ENCODE data around the gene RSRC1. TPM values are rescaled to one million over a fixed set of nuclear protein-coding genes. Genes with fewer than 3 reads are reported as not detected.

The RSRC1 gene
- polyA plus RNA-seq, 1 donor (not counting 4 experiments of a cell fraction or from before 2014, with no cell fraction given) = 11.1 TPM

- H3K4me1 ChIP-seq (ENCODE audit: control insufficient read depth, extremely low read depth, insufficient read depth, low read length) = peaks cover 5% of the 10 kb centered on the region
- H3K79me2 ChIP-seq (ENCODE audit: control insufficient read depth, insufficient read depth, low read length) = no peaks in the 10 kb centered on the region
- no peaks in the 10 kb centered on the region for H3K36me3 ChIP-seq (ENCODE audit: control insufficient read depth in 2 of 2, extremely low read depth in 1 of 2, insufficient read depth in 2 of 2, low read length in 2 of 2)
- peaks cover 66% of the 10 kb centered on the region for H3K27me3 ChIP-seq (ENCODE audit: control insufficient read depth, extremely low read depth, insufficient read depth, low read length)
- no peak overlapping the region for H3K27ac ChIP-seq (ENCODE audit: control insufficient read depth, insufficient read depth, low read length)
- H3K9me3 ChIP-seq (ENCODE audit: control insufficient read depth, low read depth, low read length) = peaks cover 2% of the 10 kb centered on the region
- H3K9ac ChIP-seq (ENCODE audit: control insufficient read depth, extremely low read depth, insufficient read depth, low read length) = no peak overlapping the region
- H3K9me1 ChIP-seq (ENCODE audit: control insufficient read depth, extremely low read depth, insufficient read depth, low read length) = no peaks in the 10 kb centered on the region
- dilution Hi-C loops (cut with MboI; ENCODE audit: extremely low pct_ligation_motif_present, low sequenced_read_pairs) = no loop called here
- no peak overlapping the region for H3K4me3 ChIP-seq (ENCODE audit: control insufficient read depth in 2 of 3, extremely low read depth in 1 of 3, insufficient read depth in 2 of 3, low read depth in 1 of 3, low read length in 3 of 3)
- TF ChIP-seq CTCF (optimal IDR thresholded peaks at IDR 0.05 in 1 of 3, IDR thresholded peaks at IDR 0.05 in 1 of 3, conservative IDR thresholded peaks at IDR 0.05 in 1 of 3; ENCODE audit: extremely low read depth in 1 of 3, insufficient read depth in 2 of 3, low read length in 3 of 3) = no peak
- no peak for TF ChIP-seq EZH2 (IDR thresholded peaks at IDR 0.05; ENCODE audit: low read length)
- DNase-seq (ENCODE audit: low read depth, low spot score) (no peak), FAIRE-seq (no peak)
- H4K20me1 ChIP-seq (ENCODE audit: control insufficient read depth, extremely low read depth, insufficient read depth, low read length) = no peaks in the 10 kb centered on the region
- H2AFZ ChIP-seq (ENCODE audit: control insufficient read depth, low read length) = no peak overlapping the region
- H3K4me2 ChIP-seq (ENCODE audit: control insufficient read depth, extremely low read depth, insufficient read depth, low read depth, low read length) = no peak overlapping the region
Observed at GRCh38 chr3:158094235-158095110, 15.4 kb upstream of the RSRC1 start.

GRCh38 chr3:158095111-158095813, 14.6 kb upstream of the RSRC1 start:
- Histone ChIP-seq H3K9ac (ENCODE audit: control insufficient read depth, extremely low read depth, insufficient read depth, low read length) (no peak overlapping the region), H3K4me2 (ENCODE audit: control insufficient read depth, extremely low read depth, insufficient read depth, low read depth, low read length) (no peak overlapping the region), H4K20me1 (ENCODE audit: control insufficient read depth, extremely low read depth, insufficient read depth, low read length) (no peaks in the 10 kb centered on the region), H2AFZ (ENCODE audit: control insufficient read depth, low read length) (no peak overlapping the region), H3K27me3 (ENCODE audit: control insufficient read depth, extremely low read depth, insufficient read depth, low read length) (peaks cover 66% of the 10 kb centered on the region), H3K4me1 (ENCODE audit: control insufficient read depth, extremely low read depth, insufficient read depth, low read length) (peaks cover 5% of the 10 kb centered on the region), H3K36me3 (ENCODE audit: control insufficient read depth in 2 of 2, extremely low read depth in 1 of 2, insufficient read depth in 2 of 2, low read length in 2 of 2) (no peaks in the 10 kb centered on the region), H3K4me3 (ENCODE audit: control insufficient read depth in 2 of 3, extremely low read depth in 1 of 3, insufficient read depth in 2 of 3, low read depth in 1 of 3, low read length in 3 of 3) (no peak overlapping the region), H3K9me3 (ENCODE audit: control insufficient read depth, low read depth, low read length) (peaks cover 2% of the 10 kb centered on the region), H3K27ac (ENCODE audit: control insufficient read depth, insufficient read depth, low read length) (no peak overlapping the region), H3K9me1 (ENCODE audit: control insufficient read depth, extremely low read depth, insufficient read depth, low read length) (no peaks in the 10 kb centered on the region), H3K79me2 (ENCODE audit: control insufficient read depth, insufficient read depth, low read length) (no peaks in the 10 kb centered on the region)
- dilution Hi-C loops (cut with MboI; ENCODE audit: extremely low pct_ligation_motif_present, low sequenced_read_pairs) = no loop called here
- no peak for DNase-seq (ENCODE audit: low read depth, low spot score)
- TF ChIP-seq CTCF (optimal IDR thresholded peaks at IDR 0.05 in 1 of 3, IDR thresholded peaks at IDR 0.05 in 1 of 3, conservative IDR thresholded peaks at IDR 0.05 in 1 of 3; ENCODE audit: extremely low read depth in 1 of 3, insufficient read depth in 2 of 3, low read length in 3 of 3) (no peak), EZH2 (IDR thresholded peaks at IDR 0.05; ENCODE audit: low read length) (peak; percentile 92)
- no peak for FAIRE-seq

All from keratinocyte (primary cell).